H54 (cell line): ENCODE data around the gene ATP1A3.
"Not testable (repeated sequence)": the region's sequence is repeated elsewhere in the genome, so short reads cannot be mapped to it uniquely, and the experiment has no call there.

Source experiments
- DNase-seq: peaks from one replicate; pipeline ENCODE4 v3.0.0; 2011; ENCODE audit warnings: low spot score, mixed read lengths; ENCODE audit not compliant: insufficient read length
- FAIRE-seq: peaks from 3 replicates; lab custom pipeline; 2011; peaks lifted over from hg19 to GRCh38; lab: Jason Lieb, UNC
- POLR2A ChIP-seq: IDR thresholded peaks from 2 replicates; pipeline ENCODE4 v1.6.1; 2011; ENCODE audit warnings: low read depth, mild to moderate bottlenecking, low read length

Gene ATP1A3

GRCh38 chr19:41993612-41994483 is at the start of gene ATP1A3:
Gene ATP1A3 (minus strand): TSS chr19:41994230. CDS start chr19:41994076, 154 bp downstream.
- no peak for FAIRE-seq
- peak; percentile 94 for DNase-seq
- TF ChIP-seq POLR2A, result no peak

GRCh38 chr19:42042455-42043170 is 48.6 kb upstream of the ATP1A3 start:
- no peak for FAIRE-seq
- TF ChIP-seq POLR2A, result no peak
- DNase-seq, result no peak

- DNase-seq, FAIRE-seq: not testable (repeated sequence)
These were observed 46.5 kb upstream of the ATP1A3 start for GRCh38 chr19:42040491-42040890.

GRCh38 chr19:42040031-42040430 is 46.0 kb upstream of the ATP1A3 start:
- FAIRE-seq (no peak), DNase-seq (no peak)
- no peak for TF ChIP-seq POLR2A

GRCh38 chr19:42038666-42039065 is 44.6 kb upstream of the ATP1A3 start:
- no peak for FAIRE-seq

GRCh38 chr19:42037649-42038048 is 43.6 kb upstream of the ATP1A3 start:
- FAIRE-seq, result no peak
- DNase-seq, result no peak
- no peak for TF ChIP-seq POLR2A

More at GRCh38 chr19:42038666-42039065, 44.6 kb upstream of the ATP1A3 start:
- no peak for DNase-seq
- TF ChIP-seq POLR2A, result no peak

- FAIRE-seq (peak; percentile 64), DNase-seq (peak; percentile 91)
These were observed 40.8 kb upstream of the ATP1A3 start for GRCh38 chr19:42034640-42035391.

GRCh38 chr19:42033413-42033812 is 39.4 kb upstream of the ATP1A3 start:
- FAIRE-seq (no peak), DNase-seq (no peak)
- TF ChIP-seq POLR2A, result no peak

- DNase-seq (no peak), FAIRE-seq (no peak)
- TF ChIP-seq POLR2A, result no peak
These were observed 38.4 kb upstream of the ATP1A3 start for GRCh38 chr19:42032431-42032830.

- TF ChIP-seq POLR2A, result no peak
- no peak for FAIRE-seq
- DNase-seq, result no peak
These were observed 36.8 kb upstream of the ATP1A3 start for GRCh38 chr19:42030645-42031440.

GRCh38 chr19:42028304-42029216 is 34.5 kb upstream of the ATP1A3 start:
- FAIRE-seq (no peak), DNase-seq (peak; percentile 58)
- TF ChIP-seq POLR2A, result no peak

- no peak for FAIRE-seq
- peak; percentile 58 for DNase-seq
- TF ChIP-seq POLR2A, result no peak
These were observed 30.6 kb upstream of the ATP1A3 start for GRCh38 chr19:42024622-42025111.
